DOHH2 (cell line): ENCODE data around the gene CLEC10A.

Source experiments
- H3F3A ChIP-seq: fragments of 200-600 bp; sonication (generic), shearing (Covaris generic); 2 replicates; pipeline ENCODE4 v1.6.0; 2016; ENCODE audit warnings: antibody characterized with exemption, mild to moderate bottlenecking; ENCODE audit not compliant: control insufficient read depth, insufficient read depth
- H3K27ac ChIP-seq: fragments of 200-600 bp; sonication (generic); 2 replicates; pipeline ENCODE4 v1.5.1; 2014; ENCODE audit warnings: low read depth, mild to moderate bottlenecking, low read length, moderate library complexity
- H3K27me3 ChIP-seq: fragments of 200-600 bp; sonication (generic); 2 replicates; pipeline ENCODE4 v1.6.1; 2014; ENCODE audit warnings: mild to moderate bottlenecking, low read length, mixed read lengths; ENCODE audit not compliant: control insufficient read depth
- H3K36me3 ChIP-seq: fragments of 200-600 bp; sonication (generic); 2 replicates; pipeline ENCODE4 v1.6.1; 2014; ENCODE audit warnings: mild to moderate bottlenecking, low read length, moderate library complexity, mixed read lengths; ENCODE audit not compliant: control insufficient read depth
- H3K4me1 ChIP-seq: fragments of 200-600 bp; sonication (generic); 2 replicates; pipeline ENCODE4 v1.6.1; 2014; ENCODE audit warnings: mild to moderate bottlenecking, low read length, mixed read lengths; ENCODE audit not compliant: control insufficient read depth
- H3K4me2 ChIP-seq: fragments of 200-600 bp; sonication (generic); 2 replicates; pipeline ENCODE4 v1.6.0; 2014; ENCODE audit warnings: mild to moderate bottlenecking, low read length, moderate library complexity
- H3K4me3 ChIP-seq: fragments of 200-600 bp; sonication (generic); 2 replicates; pipeline ENCODE4 v1.5.1; 2014; ENCODE audit warnings: mild to moderate bottlenecking, low read length, mixed read lengths
- H3K79me2 ChIP-seq: fragments of 200-600 bp; sonication (generic); 2 replicates; pipeline ENCODE4 v1.6.1; 2014; ENCODE audit warnings: mild to moderate bottlenecking, low read length, mixed read lengths; ENCODE audit not compliant: control insufficient read depth
- H3K9me2 ChIP-seq: fragments of 200-600 bp; sonication (generic); replicated peaks from 2 replicates; pipeline ENCODE4 v1.6.1; 2014; ENCODE audit warnings: mild to moderate bottlenecking, low read length, mixed read lengths; ENCODE audit not compliant: control insufficient read depth
- H3K9me3 ChIP-seq: fragments of 200-600 bp; sonication (generic); 2 replicates; pipeline ENCODE4 v1.6.1; 2014; ENCODE audit warnings: antibody characterized with exemption, low read length, mixed read lengths; ENCODE audit not compliant: control insufficient read depth, insufficient read depth
- H4K20me1 ChIP-seq: fragments of 200-600 bp; sonication (generic); 2 replicates; pipeline ENCODE4 v1.6.0; 2014; ENCODE audit warnings: low read depth, mild to moderate bottlenecking, antibody characterized with exemption, low read length, moderate library complexity; ENCODE audit not compliant: control insufficient read depth, insufficient read depth
- CTCF ChIP-seq: fragments of 200-600 bp; sonication (generic); IDR thresholded peaks from one replicate; pipeline ENCODE4 v1.5.1; 2014; ENCODE audit warnings: antibody characterized with exemption, mild to moderate bottlenecking, low read depth, low read length; ENCODE audit not compliant: poor library complexity, severe bottlenecking
- EZH2phosphoT487 ChIP-seq: fragments of 200-600 bp; sonication (generic); IDR thresholded peaks from 2 replicates; pipeline ENCODE4 v1.6.1; 2017; ENCODE audit warnings: borderline replicate concordance, mild to moderate bottlenecking, antibody characterized with exemption, low read length, moderate library complexity, mixed read lengths

The CLEC10A gene

GRCh38 chr17:7026471-7027115 lies 53.5 kb downstream of the CLEC10A start:
- Histone ChIP-seq H4K20me1 (no peaks in the 10 kb centered on the region), H3K27ac (no peak overlapping the region), H3F3A (no peaks in the 10 kb centered on the region), H3K4me3 (no peak overlapping the region), H3K27me3 (peaks cover 10% of the 10 kb centered on the region), H3K4me2 (no peak overlapping the region), H3K9me2 (no peaks in the 10 kb centered on the region), H3K4me1 (peaks cover 39% of the 10 kb centered on the region), H3K79me2 (no peaks in the 10 kb centered on the region), H3K36me3 (no peaks in the 10 kb centered on the region), H3K9me3 (no peaks in the 10 kb centered on the region)
- TF ChIP-seq CTCF (no peak), EZH2phosphoT487 (no peak)

GRCh38 chr17:7025245-7025644 lies 54.8 kb downstream of the CLEC10A start:
- H3K36me3 ChIP-seq: no peaks in the 10 kb centered on the region
- H4K20me1 ChIP-seq: no peaks in the 10 kb centered on the region
- no peaks in the 10 kb centered on the region for H3K9me3 ChIP-seq
- H3K79me2 ChIP-seq: no peaks in the 10 kb centered on the region
- H3K27ac ChIP-seq: no peak overlapping the region
- H3K4me1 ChIP-seq: peaks cover 38% of the 10 kb centered on the region
- TF ChIP-seq CTCF (no peak), EZH2phosphoT487 (no peak)
- H3K9me2 ChIP-seq: no peaks in the 10 kb centered on the region
- peaks cover 2% of the 10 kb centered on the region; the same call in 1 of the 2 replicates for H3F3A ChIP-seq
- H3K27me3 ChIP-seq: peaks cover 10% of the 10 kb centered on the region
- no peak overlapping the region for H3K4me2 ChIP-seq
- no peak overlapping the region for H3K4me3 ChIP-seq
